Measurements from ENCODE around the gene PHLDA1.
"Not testable (repeated sequence)": the region's sequence is repeated elsewhere in the genome, so short reads cannot be mapped to it uniquely, and the experiment has no call there.

PHLDA1 gene

GRCh38 chr12:76018111-76018510 is 13.5 kb downstream of the PHLDA1 start:
- no peak for DNase-seq (ENCODE audit: low spot score)

- DNase-seq (ENCODE audit: low spot score), result no peak
These were observed 17.6 kb downstream of the PHLDA1 start for GRCh38 chr12:76014007-76014406.

- no peak for DNase-seq (ENCODE audit: low spot score)
These were observed 18.0 kb downstream of the PHLDA1 start for GRCh38 chr12:76013603-76014002.

GRCh38 chr12:76012644-76013043 is 18.9 kb downstream of the PHLDA1 start:
- DNase-seq (ENCODE audit: low spot score), result no peak

- DNase-seq (ENCODE audit: low spot score), result no peak
These were observed 20.7 kb downstream of the PHLDA1 start for GRCh38 chr12:76010732-76011458.

GRCh38 chr12:76008428-76008827 is 23.1 kb downstream of the PHLDA1 start:
- no peak for DNase-seq (ENCODE audit: low spot score)

- DNase-seq (ENCODE audit: low spot score), result no peak
These were observed 23.9 kb downstream of the PHLDA1 start for GRCh38 chr12:76007640-76008039.

GRCh38 chr12:76006028-76006925 is 25.3 kb downstream of the PHLDA1 start:
- DNase-seq (ENCODE audit: low spot score), result no peak

GRCh38 chr12:76003355-76003638 is 28.3 kb downstream of the PHLDA1 start:
- DNase-seq (ENCODE audit: low spot score), result no peak

GRCh38 chr12:76002598-76003354 is 28.8 kb downstream of the PHLDA1 start:
- DNase-seq (ENCODE audit: low spot score), result no peak

GRCh38 chr12:75998292-75999063 is 33.1 kb downstream of the PHLDA1 start:
- DNase-seq (ENCODE audit: low spot score), result no peak

- no peak for DNase-seq (ENCODE audit: low spot score)
These were observed 33.9 kb downstream of the PHLDA1 start for GRCh38 chr12:75997658-75998057.

- no peak for DNase-seq (ENCODE audit: low spot score)
These were observed 34.6 kb downstream of the PHLDA1 start for GRCh38 chr12:75996861-75997447.

- DNase-seq (ENCODE audit: low spot score), result no peak
These were observed 35.9 kb downstream of the PHLDA1 start for GRCh38 chr12:75995691-75996090.

GRCh38 chr12:75994069-75994740 is 37.4 kb downstream of the PHLDA1 start:
- DNase-seq (ENCODE audit: low spot score), result no peak

GRCh38 chr12:75991753-75992152 is 39.8 kb downstream of the PHLDA1 start:
- DNase-seq (ENCODE audit: low spot score), result no peak

GRCh38 chr12:75990189-75990912 is 41.2 kb downstream of the PHLDA1 start:
- DNase-seq (ENCODE audit: low spot score), result no peak

- DNase-seq (ENCODE audit: low spot score), result not testable (repeated sequence)
These were observed 43.9 kb downstream of the PHLDA1 start for GRCh38 chr12:75987709-75988108.

- no peak for DNase-seq (ENCODE audit: low spot score)
These were observed 45.4 kb downstream of the PHLDA1 start for GRCh38 chr12:75986001-75986746.

GRCh38 chr12:75985566-75985965 is 46.0 kb downstream of the PHLDA1 start:
- no peak for DNase-seq (ENCODE audit: low spot score)

Data from CD4-positive, alpha-beta T cell treated with Interleukin-6 at 100 ng/mL for 8 hours (primary cell).